ENCODE results near the gene TPPP.
"Not testable (repeated sequence)": the region's sequence is repeated elsewhere in the genome, so short reads cannot be mapped to it uniquely, and the experiment has no call there.

Gene TPPP

GRCh38 chr5:692529-693041 lies 567 bp downstream of the TPPP start:
- not testable (repeated sequence) for DNase-seq

- no peak for DNase-seq
Measured at GRCh38 chr5:691817-692528, 1.2 kb downstream of the TPPP start.

- DNase-seq, result not testable (repeated sequence)
Measured at GRCh38 chr5:691049-691448, 2.1 kb downstream of the TPPP start.

GRCh38 chr5:690293-690692 lies 2.9 kb downstream of the TPPP start:
- not testable (repeated sequence) for DNase-seq

GRCh38 chr5:688348-689010 lies 4.7 kb downstream of the TPPP start:
- DNase-seq, result not testable (repeated sequence)

GRCh38 chr5:686936-687335 lies 6.2 kb downstream of the TPPP start:
- DNase-seq, result not testable (repeated sequence)

GRCh38 chr5:686172-686523 lies 7.0 kb downstream of the TPPP start:
- DNase-seq, result not testable (repeated sequence)

- no peak for DNase-seq
Measured at GRCh38 chr5:685262-686171, 7.6 kb downstream of the TPPP start.

GRCh38 chr5:684751-685216 lies 8.4 kb downstream of the TPPP start:
- no peak for DNase-seq

GRCh38 chr5:683551-684481 lies 9.3 kb downstream of the TPPP start:
- no peak for DNase-seq

GRCh38 chr5:682651-683358 lies 10.3 kb downstream of the TPPP start:
- DNase-seq, result not testable (repeated sequence)

- DNase-seq, result not testable (repeated sequence)
Measured at GRCh38 chr5:682216-682615, 10.9 kb downstream of the TPPP start.

- not testable (repeated sequence) for DNase-seq
Measured at GRCh38 chr5:681317-682191, 11.6 kb downstream of the TPPP start.

- DNase-seq, result not testable (repeated sequence)
Measured at GRCh38 chr5:680836-681235, 12.3 kb downstream of the TPPP start.

GRCh38 chr5:680118-680795 lies 12.9 kb downstream of the TPPP start:
- DNase-seq, result not testable (repeated sequence)

GRCh38 chr5:679166-679895 lies 13.8 kb downstream of the TPPP start:
- DNase-seq, result not testable (repeated sequence)

GRCh38 chr5:678521-678920 lies 14.6 kb downstream of the TPPP start:
- not testable (repeated sequence) for DNase-seq

GRCh38 chr5:677131-678101 lies 15.7 kb downstream of the TPPP start:
- DNase-seq, result no peak
